ENCODE data around the gene FMNL3.

FMNL3 gene

GRCh38 chr12:49604856-49605255 lies 102.3 kb downstream of the FMNL3 start:
- no peak for ATAC-seq
- TF ChIP-seq TOX (CRISPR knock-in tag; IDR thresholded peaks at IDR 0.05; ENCODE audit: borderline replicate concordance) (no peak), CREB5 (CRISPR knock-in tag; IDR thresholded peaks at IDR 0.05; ENCODE audit: low read depth) (no peak), ZNF8 (CRISPR knock-in tag; IDR thresholded peaks at IDR 0.05) (no peak), PPARA (CRISPR knock-in tag; IDR thresholded peaks at IDR 0.05; ENCODE audit: borderline replicate concordance) (no peak), CSRNP3 (CRISPR knock-in tag; IDR thresholded peaks at IDR 0.05) (no peak), ZC3H10 (CRISPR knock-in tag; IDR thresholded peaks at IDR 0.05) (no peak), TSHZ2 (CRISPR knock-in tag; IDR thresholded peaks at IDR 0.05) (no peak), ZFP3 (CRISPR knock-in tag; IDR thresholded peaks at IDR 0.05) (no peak), ZNF565 (CRISPR knock-in tag; conservative IDR thresholded peaks at IDR 0.05; ENCODE audit: low read depth) (no peak), BACH2 (CRISPR knock-in tag; IDR thresholded peaks at IDR 0.05; ENCODE audit: borderline replicate concordance) (no peak)

GRCh38 chr12:49603721-49604120 lies 103.5 kb downstream of the FMNL3 start:
- TF ChIP-seq TOX (CRISPR knock-in tag; IDR thresholded peaks at IDR 0.05; ENCODE audit: borderline replicate concordance), result no peak
- no peak for TF ChIP-seq POU6F1 (CRISPR knock-in tag; IDR thresholded peaks at IDR 0.05; ENCODE audit: borderline replicate concordance, low read depth)
- TF ChIP-seq SNAI2 (CRISPR knock-in tag; IDR thresholded peaks at IDR 0.05), result no peak
- TF ChIP-seq TSHZ2 (CRISPR knock-in tag; IDR thresholded peaks at IDR 0.05), result no peak
- TF ChIP-seq ZC3H10 (CRISPR knock-in tag; IDR thresholded peaks at IDR 0.05), result no peak
- TF ChIP-seq CREB5 (CRISPR knock-in tag; IDR thresholded peaks at IDR 0.05; ENCODE audit: low read depth), result no peak
- no peak for TF ChIP-seq ZFP30 (CRISPR knock-in tag; IDR thresholded peaks at IDR 0.05)
- TF ChIP-seq ZFP3 (CRISPR knock-in tag; IDR thresholded peaks at IDR 0.05), result no peak
- no peak for TF ChIP-seq PATZ1 (CRISPR knock-in tag; IDR thresholded peaks at IDR 0.05; ENCODE audit: borderline replicate concordance)
- no peak for TF ChIP-seq PPARA (CRISPR knock-in tag; IDR thresholded peaks at IDR 0.05; ENCODE audit: borderline replicate concordance)
- no peak for TF ChIP-seq ESRRG (CRISPR knock-in tag; IDR thresholded peaks at IDR 0.05)
- TF ChIP-seq TCF4 (CRISPR knock-in tag; IDR thresholded peaks at IDR 0.05; ENCODE audit: borderline replicate concordance), result no peak
- no peak for TF ChIP-seq CSDC2 (CRISPR knock-in tag; IDR thresholded peaks at IDR 0.05)
- TF ChIP-seq CSRNP3 (CRISPR knock-in tag; IDR thresholded peaks at IDR 0.05), result no peak
- TF ChIP-seq OSR1 (CRISPR knock-in tag; IDR thresholded peaks at IDR 0.05), result no peak
- TF ChIP-seq ARNTL (CRISPR knock-in tag; IDR thresholded peaks at IDR 0.05; ENCODE audit: borderline replicate concordance, low read depth), result no peak
- no peak for TF ChIP-seq BACH2 (CRISPR knock-in tag; IDR thresholded peaks at IDR 0.05; ENCODE audit: borderline replicate concordance)
- no peak for TF ChIP-seq ISL1 (CRISPR knock-in tag; IDR thresholded peaks at IDR 0.05)
- no peak for TF ChIP-seq GLIS3 (CRISPR knock-in tag; IDR thresholded peaks at IDR 0.05)
- ATAC-seq, result no peak

Measured in SK-N-SH treated with all-trans-retinoic acid at 6 μM for 48 hours (cell line).